ENCODE measurements around the gene RGPD4.
"Not testable (repeated sequence)": the region's sequence is repeated elsewhere in the genome, so short reads cannot be mapped to it uniquely, and the experiment has no call there.

The RGPD4 gene

GRCh38 chr2:107826749-107827148 lies at the start of gene RGPD4:
RGPD4 (plus strand) TSS chr2:107826892; CDS start chr2:107827014, 122 bp downstream.
- not testable (repeated sequence) for H3K27ac ChIP-seq (ENCODE audit: low read depth, low read length); H3K9ac ChIP-seq (ENCODE audit: low read length); H3K4me1 ChIP-seq (ENCODE audit: control insufficient read depth, insufficient read depth, low read length); H3K27me3 ChIP-seq (ENCODE audit: control insufficient read depth, insufficient read depth, low read length); H3K36me3 ChIP-seq (ENCODE audit: control insufficient read depth, insufficient read depth, low read length); H3K4me3 ChIP-seq (ENCODE audit: low read length)

GRCh38 chr2:107777974-107778373 lies 48.7 kb upstream of the RGPD4 start:
- no peaks in the 10 kb centered on the region for H3K27me3 ChIP-seq (ENCODE audit: control insufficient read depth, insufficient read depth, low read length)
- H3K4me1 ChIP-seq (ENCODE audit: control insufficient read depth, insufficient read depth, low read length), result no peaks in the 10 kb centered on the region
- no peaks in the 10 kb centered on the region for H3K36me3 ChIP-seq (ENCODE audit: control insufficient read depth, insufficient read depth, low read length)
- H3K4me3 ChIP-seq (ENCODE audit: low read length), result no peak overlapping the region
- H3K27ac ChIP-seq (ENCODE audit: low read depth, low read length), result no peak overlapping the region
- no peak overlapping the region for H3K9ac ChIP-seq (ENCODE audit: low read length)

DNA sequence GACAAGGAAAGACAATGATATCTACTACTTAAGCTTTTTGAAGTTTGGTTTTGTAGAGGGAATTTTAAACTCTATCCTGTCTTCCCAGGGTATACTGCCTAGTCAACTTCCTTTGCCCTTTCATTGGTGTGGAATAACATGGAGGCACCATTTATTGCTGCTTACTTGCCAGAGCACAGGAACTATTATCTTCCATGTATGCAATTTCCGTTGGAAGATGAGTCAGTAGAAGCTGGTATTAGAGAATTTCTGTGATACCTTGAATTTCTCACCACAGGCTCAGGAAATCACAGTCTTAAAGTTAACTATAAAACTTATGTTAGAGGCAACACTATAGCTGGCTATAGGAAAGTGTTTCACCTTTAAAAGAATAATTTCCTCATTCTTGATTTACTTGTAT lies 40.9 kb upstream of the RGPD4 start:
- H3K9ac ChIP-seq (ENCODE audit: low read length), result no peak overlapping the region
- H3K4me1 ChIP-seq (ENCODE audit: control insufficient read depth, insufficient read depth, low read length), result no peaks in the 10 kb centered on the region
- no peak overlapping the region for H3K4me3 ChIP-seq (ENCODE audit: low read length)
- no peak overlapping the region for H3K27ac ChIP-seq (ENCODE audit: low read depth, low read length)
- H3K27me3 ChIP-seq (ENCODE audit: control insufficient read depth, insufficient read depth, low read length), result no peaks in the 10 kb centered on the region
- no peaks in the 10 kb centered on the region for H3K36me3 ChIP-seq (ENCODE audit: control insufficient read depth, insufficient read depth, low read length)

GRCh38 chr2:107790837-107791236 lies 35.9 kb upstream of the RGPD4 start:
- no peak overlapping the region for H3K27ac ChIP-seq (ENCODE audit: low read depth, low read length)
- no peak overlapping the region for H3K4me3 ChIP-seq (ENCODE audit: low read length)
- no peaks in the 10 kb centered on the region for H3K4me1 ChIP-seq (ENCODE audit: control insufficient read depth, insufficient read depth, low read length)
- no peaks in the 10 kb centered on the region for H3K36me3 ChIP-seq (ENCODE audit: control insufficient read depth, insufficient read depth, low read length)
- no peak overlapping the region for H3K9ac ChIP-seq (ENCODE audit: low read length)
- H3K27me3 ChIP-seq (ENCODE audit: control insufficient read depth, insufficient read depth, low read length), result no peaks in the 10 kb centered on the region

- Histone ChIP-seq H3K9ac (ENCODE audit: low read length) (no peak overlapping the region), H3K4me1 (ENCODE audit: control insufficient read depth, insufficient read depth, low read length) (no peaks in the 10 kb centered on the region), H3K36me3 (ENCODE audit: control insufficient read depth, insufficient read depth, low read length) (no peaks in the 10 kb centered on the region), H3K27me3 (ENCODE audit: control insufficient read depth, insufficient read depth, low read length) (no peaks in the 10 kb centered on the region), H3K27ac (ENCODE audit: low read depth, low read length) (no peak overlapping the region), H3K4me3 (ENCODE audit: low read length) (no peak overlapping the region)
These were observed 25.2 kb upstream of the RGPD4 start for GRCh38 chr2:107801498-107801897.

- H3K36me3 ChIP-seq (ENCODE audit: control insufficient read depth, insufficient read depth, low read length), result no peaks in the 10 kb centered on the region
- no peak overlapping the region for H3K27ac ChIP-seq (ENCODE audit: low read depth, low read length)
- H3K9ac ChIP-seq (ENCODE audit: low read length), result no peak overlapping the region
- no peaks in the 10 kb centered on the region for H3K27me3 ChIP-seq (ENCODE audit: control insufficient read depth, insufficient read depth, low read length)
- peaks cover 3% of the 10 kb centered on the region for H3K4me1 ChIP-seq (ENCODE audit: control insufficient read depth, insufficient read depth, low read length)
- no peak overlapping the region for H3K4me3 ChIP-seq (ENCODE audit: low read length)
These were observed 21.8 kb upstream of the RGPD4 start for GRCh38 chr2:107804608-107805498.

DNA sequence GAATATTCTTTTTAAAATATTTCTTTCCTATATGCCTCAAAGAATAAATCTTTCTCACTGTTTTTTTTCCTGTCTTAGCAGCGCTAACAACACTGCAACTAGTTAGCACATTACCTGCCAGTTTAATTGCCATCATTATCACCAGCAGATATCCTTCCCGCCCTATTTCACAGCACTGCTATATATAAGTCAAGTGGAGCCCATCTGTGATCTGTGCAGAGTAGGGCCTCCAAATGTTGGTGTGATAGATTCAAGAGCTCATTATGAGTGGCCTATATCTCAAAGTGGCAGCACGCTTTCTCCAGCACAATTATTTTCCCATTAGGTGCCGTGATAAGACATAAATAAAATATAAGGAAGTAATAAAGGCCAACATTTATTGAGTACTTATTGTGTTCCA lies 19.8 kb upstream of the RGPD4 start:
- Histone ChIP-seq H3K4me1 (ENCODE audit: control insufficient read depth, insufficient read depth, low read length) (peaks cover 3% of the 10 kb centered on the region), H3K27me3 (ENCODE audit: control insufficient read depth, insufficient read depth, low read length) (peaks cover 2% of the 10 kb centered on the region), H3K36me3 (ENCODE audit: control insufficient read depth, insufficient read depth, low read length) (no peaks in the 10 kb centered on the region), H3K4me3 (ENCODE audit: low read length) (no peak overlapping the region), H3K27ac (ENCODE audit: low read depth, low read length) (no peak overlapping the region), H3K9ac (ENCODE audit: low read length) (no peak overlapping the region)

- no peaks in the 10 kb centered on the region for H3K36me3 ChIP-seq (ENCODE audit: control insufficient read depth, insufficient read depth, low read length)
- H3K4me3 ChIP-seq (ENCODE audit: low read length), result no peak overlapping the region
- no peak overlapping the region for H3K27ac ChIP-seq (ENCODE audit: low read depth, low read length)
- no peak overlapping the region for H3K9ac ChIP-seq (ENCODE audit: low read length)
- peaks cover 2% of the 10 kb centered on the region for H3K27me3 ChIP-seq (ENCODE audit: control insufficient read depth, insufficient read depth, low read length)
- H3K4me1 ChIP-seq (ENCODE audit: control insufficient read depth, insufficient read depth, low read length), result peaks cover 3% of the 10 kb centered on the region
These were observed 18.7 kb upstream of the RGPD4 start for GRCh38 chr2:107807988-107808387.

DNA sequence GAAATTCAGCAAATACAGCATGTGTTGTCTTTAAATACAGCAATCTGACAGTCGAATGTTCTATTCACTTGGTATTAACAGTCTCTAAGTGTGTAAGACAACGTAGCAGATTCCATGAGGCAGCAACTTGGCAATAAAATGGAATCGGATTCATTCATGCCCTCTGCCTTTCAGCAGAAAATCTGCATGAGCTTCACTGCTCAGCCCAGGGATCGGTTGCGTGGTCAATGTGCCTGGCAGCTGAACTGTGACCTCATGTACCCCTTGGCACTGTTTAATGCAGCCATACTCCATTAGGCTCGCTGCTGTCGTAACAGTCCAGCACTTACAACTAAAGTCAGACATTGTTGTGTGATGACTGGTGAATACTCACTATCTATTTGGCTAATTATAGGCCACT lies 17.7 kb upstream of the RGPD4 start:
- Histone ChIP-seq H3K27ac (ENCODE audit: low read depth, low read length) (no peak overlapping the region), H3K4me1 (ENCODE audit: control insufficient read depth, insufficient read depth, low read length) (peaks cover 3% of the 10 kb centered on the region), H3K9ac (ENCODE audit: low read length) (no peak overlapping the region), H3K36me3 (ENCODE audit: control insufficient read depth, insufficient read depth, low read length) (no peaks in the 10 kb centered on the region), H3K27me3 (ENCODE audit: control insufficient read depth, insufficient read depth, low read length) (peaks cover 2% of the 10 kb centered on the region), H3K4me3 (ENCODE audit: low read length) (no peak overlapping the region)

GRCh38 chr2:107809835-107810234 lies 16.9 kb upstream of the RGPD4 start:
- Histone ChIP-seq H3K27me3 (ENCODE audit: control insufficient read depth, insufficient read depth, low read length) (peaks cover 2% of the 10 kb centered on the region), H3K27ac (ENCODE audit: low read depth, low read length) (no peak overlapping the region), H3K4me1 (ENCODE audit: control insufficient read depth, insufficient read depth, low read length) (peaks cover 3% of the 10 kb centered on the region), H3K9ac (ENCODE audit: low read length) (no peak overlapping the region), H3K4me3 (ENCODE audit: low read length) (no peak overlapping the region), H3K36me3 (ENCODE audit: control insufficient read depth, insufficient read depth, low read length) (no peaks in the 10 kb centered on the region)

DNA sequence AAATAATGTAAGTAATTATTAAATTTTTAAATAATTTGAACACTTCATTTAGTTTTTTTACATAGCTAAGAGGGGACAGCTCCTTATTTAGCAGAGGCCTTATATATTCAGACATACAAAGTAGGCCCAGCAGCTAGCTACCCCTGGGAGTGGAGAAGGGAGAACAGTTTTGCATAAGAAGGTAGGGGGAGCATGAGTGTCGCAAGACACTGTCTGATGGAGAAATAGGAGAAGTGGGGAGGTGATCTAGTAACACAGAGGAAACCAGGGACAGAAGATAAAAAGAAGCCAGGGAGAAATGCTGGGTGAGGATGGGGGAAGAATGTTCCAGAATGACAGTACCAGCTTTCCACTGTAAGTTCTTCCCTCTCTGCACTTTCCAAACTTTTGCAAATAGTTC lies 16.0 kb upstream of the RGPD4 start:
- H3K9ac ChIP-seq (ENCODE audit: low read length), result no peak overlapping the region
- H3K27me3 ChIP-seq (ENCODE audit: control insufficient read depth, insufficient read depth, low read length), result peaks cover 2% of the 10 kb centered on the region
- no peak overlapping the region for H3K4me3 ChIP-seq (ENCODE audit: low read length)
- peaks cover 3% of the 10 kb centered on the region for H3K4me1 ChIP-seq (ENCODE audit: control insufficient read depth, insufficient read depth, low read length)
- H3K36me3 ChIP-seq (ENCODE audit: control insufficient read depth, insufficient read depth, low read length), result no peaks in the 10 kb centered on the region
- H3K27ac ChIP-seq (ENCODE audit: low read depth, low read length), result no peak overlapping the region

DNA sequence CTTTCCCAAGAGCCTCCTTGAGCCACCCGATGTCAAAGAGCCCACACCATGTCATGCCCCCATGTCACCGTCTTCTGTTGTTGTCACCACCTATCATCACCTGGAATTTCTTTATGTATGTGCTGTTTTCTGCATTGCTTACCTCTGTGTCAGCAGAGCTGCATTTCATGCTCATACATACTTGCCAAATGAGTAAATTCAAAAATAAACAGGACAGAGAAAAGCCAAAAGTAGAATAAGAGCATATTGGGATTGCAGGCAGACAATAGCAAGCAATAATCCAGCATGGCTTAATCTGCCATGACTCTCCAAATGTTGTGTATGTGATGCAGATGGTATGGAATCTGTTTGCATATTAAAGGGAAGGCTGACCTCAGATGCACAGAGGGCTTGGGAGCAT lies 15.3 kb upstream of the RGPD4 start:
- H3K27ac ChIP-seq (ENCODE audit: low read depth, low read length), result no peak overlapping the region
- no peak overlapping the region for H3K4me3 ChIP-seq (ENCODE audit: low read length)
- H3K36me3 ChIP-seq (ENCODE audit: control insufficient read depth, insufficient read depth, low read length), result no peaks in the 10 kb centered on the region
- H3K27me3 ChIP-seq (ENCODE audit: control insufficient read depth, insufficient read depth, low read length), result peaks cover 2% of the 10 kb centered on the region
- H3K4me1 ChIP-seq (ENCODE audit: control insufficient read depth, insufficient read depth, low read length), result peaks cover 3% of the 10 kb centered on the region
- no peak overlapping the region for H3K9ac ChIP-seq (ENCODE audit: low read length)

DNA sequence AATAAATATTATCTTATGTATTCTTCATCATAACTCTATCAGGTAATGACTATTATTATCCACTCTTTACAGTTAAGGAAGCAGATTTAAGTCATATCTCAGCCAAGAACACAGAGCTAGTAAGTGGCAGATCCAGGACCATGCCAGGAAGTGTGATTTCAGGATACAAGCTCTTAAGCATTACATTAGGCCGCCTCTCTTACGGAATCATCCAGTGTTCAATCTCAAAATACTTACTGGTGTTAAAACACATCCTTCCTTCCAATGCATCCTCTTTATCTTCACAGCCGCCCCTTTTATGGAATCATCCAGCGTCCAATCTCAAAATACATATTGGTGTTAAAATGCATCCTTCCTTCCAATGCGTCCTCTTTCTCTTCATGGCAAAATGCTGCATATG lies 14.7 kb upstream of the RGPD4 start:
- H3K27ac ChIP-seq (ENCODE audit: low read depth, low read length), result no peak overlapping the region
- H3K9ac ChIP-seq (ENCODE audit: low read length), result no peak overlapping the region
- no peaks in the 10 kb centered on the region for H3K36me3 ChIP-seq (ENCODE audit: control insufficient read depth, insufficient read depth, low read length)
- H3K27me3 ChIP-seq (ENCODE audit: control insufficient read depth, insufficient read depth, low read length), result peaks cover 2% of the 10 kb centered on the region
- no peak overlapping the region for H3K4me3 ChIP-seq (ENCODE audit: low read length)
- H3K4me1 ChIP-seq (ENCODE audit: control insufficient read depth, insufficient read depth, low read length), result peaks cover 3% of the 10 kb centered on the region
